ENCODE results near the gene ING3. TPM values are rescaled to one million over a fixed set of nuclear protein-coding genes. Genes with fewer than 3 reads are reported as not detected.

Gene ING3
- total and polyA plus RNA-seq, 9 of the 15 experiments (the other 6 are each of a cell fraction or from before 2014, with no cell fraction given), result 22.8 to 233 (median 50.4) TPM

GRCh38 chr7:120988591-120989256, 38.1 kb downstream of the ING3 start, which contains the start of gene CPED1 (continued):
- peak; percentile 94 for TF ChIP-seq CCNT2 (IDR thresholded peaks at IDR 0.05; ENCODE audit: borderline replicate concordance, extremely low read depth, insufficient read length, low read depth, low read length)
- peak; percentile 53 to 71; a peak in 1 of 4 replicates for TF ChIP-seq SIN3A (IDR thresholded peaks at IDR 0.05; ENCODE audit: borderline replicate concordance in 2 of 2, control insufficient read depth in 1 of 2, low read depth in 2 of 2, low read length in 2 of 2)
- TF ChIP-seq, protein P1, sequence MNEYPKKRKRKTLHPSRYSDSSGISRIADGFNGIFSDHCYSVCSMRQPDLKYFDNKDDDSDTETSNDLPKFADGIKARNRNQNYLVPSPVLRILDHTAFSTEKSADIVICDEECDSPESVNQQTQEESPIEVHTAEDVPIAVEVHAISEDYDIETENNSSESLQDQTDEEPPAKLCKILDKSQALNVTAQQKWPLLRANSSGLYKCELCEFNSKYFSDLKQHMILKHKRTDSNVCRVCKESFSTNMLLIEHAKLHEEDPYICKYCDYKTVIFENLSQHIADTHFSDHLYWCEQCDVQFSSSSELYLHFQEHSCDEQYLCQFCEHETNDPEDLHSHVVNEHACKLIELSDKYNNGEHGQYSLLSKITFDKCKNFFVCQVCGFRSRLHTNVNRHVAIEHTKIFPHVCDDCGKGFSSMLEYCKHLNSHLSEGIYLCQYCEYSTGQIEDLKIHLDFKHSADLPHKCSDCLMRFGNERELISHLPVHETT (CRISPR knock-in tag; conservative IDR thresholded peaks at IDR 0.05 in 1 of 2, IDR thresholded peaks at IDR 0.05 in 1 of 2), result no peak; a peak in 2 of 4 replicates
- 0 out of 2 replicates have a peak, but pooled peaks have one; percentile 81 for TF ChIP-seq ZNF174 (CRISPR knock-in tag; IDR thresholded peaks at IDR 0.05)
- no peak for TF ChIP-seq E4F1 (CRISPR knock-in tag; IDR thresholded peaks at IDR 0.05; ENCODE audit: borderline replicate concordance)
- TF ChIP-seq KLF1 (tag; IDR thresholded peaks at IDR 0.05), result no peak
- TF ChIP-seq RUNX1 (IDR thresholded peaks at IDR 0.05; ENCODE audit: low read depth), result no peak
- TF ChIP-seq ZNF311 (CRISPR knock-in tag; IDR thresholded peaks at IDR 0.05), result no peak
- TF ChIP-seq ZEB2 (IDR thresholded peaks at IDR 0.05), result no peak
- no peak for TF ChIP-seq CHD2 (IDR thresholded peaks at IDR 0.05; ENCODE audit: low read depth, low read length)
- TF ChIP-seq MAZ (CRISPR knock-in tag; conservative IDR thresholded peaks at IDR 0.05 in 1 of 2, IDR thresholded peaks at IDR 0.05 in 1 of 2), result peak; percentile 32 to 80; a peak in 3 of 4 replicates
- no peak for TF ChIP-seq ZNF23 (CRISPR knock-in tag; IDR thresholded peaks at IDR 0.05)
- 0 out of 2 replicates have a peak, but pooled peaks have one; percentile 46 for TF ChIP-seq LEF1 (IDR thresholded peaks at IDR 0.05)
- TF ChIP-seq, protein P2, sequence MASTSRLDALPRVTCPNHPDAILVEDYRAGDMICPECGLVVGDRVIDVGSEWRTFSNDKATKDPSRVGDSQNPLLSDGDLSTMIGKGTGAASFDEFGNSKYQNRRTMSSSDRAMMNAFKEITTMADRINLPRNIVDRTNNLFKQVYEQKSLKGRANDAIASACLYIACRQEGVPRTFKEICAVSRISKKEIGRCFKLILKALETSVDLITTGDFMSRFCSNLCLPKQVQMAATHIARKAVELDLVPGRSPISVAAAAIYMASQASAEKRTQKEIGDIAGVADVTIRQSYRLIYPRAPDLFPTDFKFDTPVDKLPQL (IDR thresholded peaks at IDR 0.05; ENCODE audit: extremely low read depth, insufficient read length), result no peak
- TF ChIP-seq TGIF2 (CRISPR knock-in tag; IDR thresholded peaks at IDR 0.05), result no peak
- 0 out of 2 replicates have a peak, but pooled peaks have one; percentile 34 for TF ChIP-seq ZSCAN32 (CRISPR knock-in tag; IDR thresholded peaks at IDR 0.05)
- TF ChIP-seq ZMIZ1 (IDR thresholded peaks at IDR 0.05; ENCODE audit: low read depth in 2 of 2, low read length in 2 of 2), result no peak
